HG02884 (cell line): ENCODE results near the gene FYN.
A peak's percentile ranks its signal among the peaks of the same experiment; 100 is the strongest.

Experiments used
- ATAC-seq: cut with Tn5 transposase; IDR thresholded peaks from one replicate; pipeline ENCODE4 v1.9.1; 2021; ENCODE audit warnings: mild to moderate bottlenecking, moderate library complexity; ENCODE audit not compliant: unreplicated experiment

FYN gene

DNA sequence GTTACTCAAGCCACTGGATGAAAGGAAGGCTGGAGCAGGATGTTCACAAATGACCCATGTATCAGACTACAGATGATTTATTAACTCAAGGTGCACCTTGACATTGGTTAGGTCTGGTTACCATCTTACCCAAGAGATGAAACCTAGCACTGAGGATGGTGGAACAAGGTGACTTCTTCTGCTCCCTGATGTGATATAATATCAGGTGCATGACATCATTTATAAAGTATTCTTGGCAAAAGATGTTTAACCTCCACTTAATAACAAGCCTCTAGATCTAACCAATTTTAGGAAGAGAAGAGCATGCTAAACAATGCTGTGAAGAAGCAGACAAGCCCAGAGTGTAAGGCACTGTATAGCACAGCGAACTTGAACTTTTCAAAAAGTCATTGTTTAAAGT is 100.9 kb downstream of the FYN start:
- ATAC-seq, result no peak

DNA sequence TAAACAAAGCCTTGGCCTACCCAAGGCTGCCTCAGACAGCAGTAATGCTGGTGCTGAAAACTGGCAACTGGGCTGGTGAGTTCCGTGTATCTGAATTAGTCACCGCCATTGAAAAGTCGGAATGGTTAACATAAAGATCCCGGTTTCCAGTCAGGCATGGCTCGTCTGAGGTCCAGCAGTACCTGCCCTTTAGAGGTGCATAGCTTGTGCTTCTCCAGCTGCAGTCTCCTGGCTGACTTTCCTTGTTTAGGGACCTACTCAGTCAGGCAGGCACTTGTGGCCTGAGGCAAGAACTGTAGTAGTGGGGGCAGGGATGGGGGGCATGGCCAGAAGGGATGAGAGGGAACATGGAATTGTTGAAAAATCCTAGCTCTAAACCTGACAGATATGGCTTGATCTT is 101.6 kb downstream of the FYN start:
- no peak for ATAC-seq

DNA sequence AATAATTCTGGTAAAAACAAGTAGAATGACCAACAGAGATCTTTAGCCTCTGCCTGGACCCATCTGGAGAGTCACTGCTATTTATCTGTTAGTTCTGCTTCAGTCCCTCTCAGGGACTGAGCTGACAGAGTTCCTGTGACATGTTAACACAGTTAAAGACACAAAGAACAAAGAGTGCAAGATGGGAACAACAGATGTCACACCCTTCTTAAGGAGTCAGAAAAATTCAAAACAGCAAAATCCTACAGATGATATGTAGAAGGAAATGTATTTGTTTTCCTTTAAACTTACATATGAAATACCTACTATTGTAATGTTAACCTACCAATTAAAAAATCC is 102.2 kb downstream of the FYN start:
- no peak for ATAC-seq

DNA sequence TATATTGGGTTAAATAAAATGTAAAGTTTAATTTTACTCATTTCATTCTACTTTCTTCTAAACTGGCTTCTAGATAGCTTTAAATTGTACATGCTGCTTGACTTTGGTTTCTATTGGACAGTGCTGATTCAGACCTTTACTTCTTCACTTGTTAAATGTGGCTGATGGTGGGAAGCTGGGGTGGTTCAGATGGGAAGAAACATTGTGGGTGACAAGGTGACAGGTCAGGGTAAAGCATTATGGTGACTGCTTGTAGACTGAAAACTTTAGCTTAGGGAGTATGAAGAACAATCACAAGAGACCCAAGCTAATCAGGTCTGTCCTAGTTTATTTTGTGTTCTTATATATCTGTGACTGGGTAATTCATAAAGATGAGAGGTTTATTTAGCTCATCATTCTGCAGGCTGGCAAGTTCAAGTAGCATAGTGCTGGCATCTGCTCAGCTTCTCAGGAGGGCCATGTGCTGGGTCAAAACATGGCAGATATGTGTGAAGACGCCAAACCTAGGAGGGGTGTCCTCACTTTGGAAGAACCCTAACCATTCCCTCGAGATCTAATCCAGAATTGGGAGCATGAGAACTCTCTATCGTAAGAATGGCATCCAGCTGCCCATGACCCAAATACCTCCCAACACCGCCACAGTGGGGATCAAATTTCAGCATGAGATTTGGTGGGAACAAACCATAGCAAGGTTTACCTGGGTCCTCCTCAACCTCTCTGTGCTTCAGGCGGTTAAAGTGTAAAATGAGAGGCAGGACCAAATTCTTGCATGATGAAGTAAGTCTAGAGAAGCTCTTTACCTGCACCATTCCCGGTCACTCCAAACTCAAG is 102.8 kb downstream of the FYN start:
- no peak for ATAC-seq

DNA sequence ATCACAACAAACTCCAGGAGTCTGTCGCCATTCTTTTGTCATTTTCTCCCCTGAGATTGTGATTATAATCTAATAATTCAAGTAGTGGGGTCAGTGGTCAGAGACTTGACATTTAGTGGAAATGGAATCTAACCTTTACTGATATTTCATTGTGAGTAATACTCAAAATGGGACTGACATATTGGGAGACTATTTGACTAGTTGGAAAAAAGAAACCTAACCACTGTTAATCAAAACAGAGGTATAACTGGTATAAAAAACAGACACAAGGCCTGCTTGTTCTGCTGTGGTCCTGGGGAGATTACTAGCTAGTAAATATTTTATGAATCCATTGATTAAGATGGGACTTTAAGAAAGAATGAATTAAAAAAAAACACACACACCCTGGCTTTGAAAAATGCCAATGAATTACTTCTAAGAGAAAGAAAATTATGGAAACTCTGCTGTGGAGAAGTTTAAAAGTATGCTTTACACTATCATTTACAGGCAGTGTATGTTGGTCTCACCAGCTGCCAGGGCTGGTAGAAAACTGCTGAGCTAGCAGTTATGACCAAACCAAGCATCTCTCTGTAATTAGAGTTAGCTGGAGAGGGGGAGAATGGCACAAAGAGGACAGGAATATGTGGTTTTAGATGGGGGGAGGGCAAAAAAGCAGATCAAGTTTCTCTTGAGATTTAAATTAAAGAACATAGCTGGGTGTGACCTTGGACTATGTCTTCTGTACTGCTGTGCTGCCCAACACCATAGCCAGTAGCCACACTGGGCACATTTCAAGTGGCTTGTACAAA is 103.7 kb downstream of the FYN start:
- ATAC-seq, result no peak

DNA sequence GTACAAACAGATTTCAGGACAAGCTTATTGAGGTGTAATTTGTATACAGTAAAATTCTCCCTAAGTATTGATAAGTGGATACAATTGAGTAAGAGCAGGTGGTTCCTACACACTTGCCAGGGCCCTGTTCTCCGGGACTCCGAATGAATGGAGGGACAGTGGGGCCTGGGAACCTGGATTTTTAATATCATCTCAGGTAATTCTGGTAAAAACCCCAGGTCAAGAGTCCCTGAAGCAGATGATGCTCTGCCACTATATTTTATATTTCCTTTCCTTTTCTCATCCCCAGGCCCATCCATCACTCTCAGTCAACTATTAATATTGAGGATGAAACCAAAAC is 104.9 kb downstream of the FYN start:
- ATAC-seq, result no peak

DNA sequence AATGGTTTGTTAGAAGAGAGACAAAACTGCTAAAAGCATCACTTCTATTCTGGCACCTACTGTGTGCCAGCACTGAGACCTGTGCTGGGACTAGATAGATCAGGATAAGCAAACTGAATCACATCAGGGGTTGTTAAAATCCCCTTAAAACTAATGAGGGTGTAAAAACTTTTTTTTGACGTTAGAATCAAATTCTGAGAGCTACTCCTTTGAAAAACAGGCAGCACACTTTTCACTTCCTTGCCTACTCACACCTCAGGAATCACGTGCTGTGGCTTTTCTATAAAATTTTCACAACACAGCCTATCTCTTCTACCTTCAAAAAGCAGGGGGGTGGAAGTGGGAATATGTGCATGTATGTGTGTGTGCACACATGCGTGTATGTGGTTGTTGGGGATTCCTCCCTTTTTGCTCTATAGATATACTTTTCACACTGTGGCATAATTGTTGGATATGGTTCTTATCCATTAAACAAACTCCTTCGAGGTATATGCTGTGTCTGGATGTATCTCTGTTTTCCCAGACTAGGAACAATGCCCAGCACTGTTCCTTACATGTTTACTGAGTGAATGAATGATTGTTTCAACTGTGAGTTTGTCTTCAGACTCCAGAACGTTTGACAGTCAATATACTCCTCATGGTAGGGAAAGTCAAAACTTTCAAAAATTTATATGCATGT is 105.4 kb downstream of the FYN start:
- no peak for ATAC-seq

DNA sequence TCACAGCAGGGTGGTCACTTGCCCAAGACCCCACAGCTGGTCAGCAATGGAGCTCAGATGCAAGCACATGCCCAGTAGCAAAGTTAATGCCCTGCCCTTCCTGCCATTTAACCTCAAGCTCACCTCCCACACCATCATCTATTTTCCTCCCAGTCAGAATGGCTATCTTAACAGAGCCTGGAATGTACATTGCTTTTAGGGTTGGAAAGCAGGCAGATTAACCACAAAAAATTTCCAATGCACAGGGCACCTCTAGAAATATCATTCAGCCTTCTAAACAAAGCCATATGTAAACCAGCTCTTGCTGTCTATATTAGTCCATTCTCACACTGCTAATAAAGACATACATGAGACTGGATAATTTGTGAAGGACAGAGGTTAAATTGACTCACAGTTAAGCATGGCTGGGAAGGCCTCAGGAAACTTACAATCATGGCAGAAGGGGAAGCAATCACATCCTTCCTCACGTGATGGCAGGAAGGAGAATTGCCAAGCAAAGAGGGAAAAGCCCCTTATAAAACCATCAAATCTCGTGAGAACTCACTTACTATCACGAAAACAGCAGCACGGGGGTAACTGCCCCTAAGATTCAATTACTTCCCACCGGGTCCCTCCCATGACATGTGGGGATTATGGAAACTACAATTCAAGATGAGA is 106.9 kb downstream of the FYN start:
- no peak for ATAC-seq

DNA sequence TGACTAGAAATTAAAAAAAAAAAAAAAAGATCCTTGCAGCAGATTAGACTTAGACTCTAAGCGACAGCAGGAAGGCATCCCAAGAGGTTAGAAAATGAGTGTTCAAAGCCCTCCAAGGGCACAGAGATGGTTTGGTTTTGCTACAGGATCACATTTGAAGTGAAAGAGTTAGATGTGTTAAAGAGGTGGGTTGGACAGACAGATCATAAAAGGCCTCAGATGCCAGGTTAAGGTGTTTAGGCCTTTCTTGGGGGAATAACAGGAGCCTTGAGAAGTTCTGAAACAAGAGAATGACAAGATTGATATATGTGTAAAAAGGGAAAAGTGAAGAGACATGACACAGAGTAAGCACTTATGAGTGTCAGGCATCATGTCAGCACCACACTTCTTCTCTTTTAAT is 107.5 kb downstream of the FYN start:
- no peak for ATAC-seq

DNA sequence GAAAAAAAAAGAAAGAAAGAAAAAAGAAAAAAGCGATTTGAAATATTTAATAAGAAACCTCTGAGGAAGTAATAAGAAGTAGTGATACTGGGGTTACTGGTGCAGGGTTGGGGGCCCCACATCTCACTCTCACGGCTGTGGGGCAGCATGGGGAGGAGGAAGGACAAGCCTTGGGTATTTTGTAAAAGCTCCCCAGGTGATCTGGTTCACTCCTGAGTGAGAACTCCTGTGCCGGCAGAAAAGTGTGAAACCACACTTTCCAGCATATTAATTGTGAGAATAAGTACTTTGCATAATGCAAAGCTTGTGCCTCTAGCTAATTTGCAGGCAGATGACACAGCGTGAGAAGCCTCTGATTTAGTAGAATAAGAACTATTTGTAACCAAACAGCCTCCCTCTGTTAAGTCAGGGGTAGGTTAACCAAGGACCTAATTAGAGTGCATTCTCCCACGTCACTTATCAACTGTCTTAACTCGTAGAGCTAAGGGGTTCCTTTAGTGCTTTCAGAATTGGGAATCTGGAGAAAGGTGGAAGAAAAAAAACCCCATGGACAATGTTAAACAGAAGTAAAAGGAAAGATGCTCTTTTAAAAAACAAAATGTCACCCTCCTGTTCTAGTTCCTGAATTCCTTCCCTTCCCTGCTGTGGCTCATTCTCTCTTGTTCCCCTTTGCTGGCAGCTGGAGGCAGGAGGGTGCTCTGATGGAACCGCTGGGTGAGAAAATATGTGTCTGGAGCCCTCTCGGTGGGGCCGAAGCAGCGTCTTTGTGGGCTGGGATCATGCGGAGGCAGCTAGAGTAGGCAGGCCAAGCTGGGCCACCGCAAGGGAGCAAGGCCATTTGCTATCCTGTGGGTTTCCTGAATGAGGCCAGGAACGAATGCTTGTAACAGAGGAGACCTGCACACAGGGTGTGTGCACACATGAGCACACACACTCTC is 108.7 kb downstream of the FYN start:
- peak; percentile 66 for ATAC-seq

DNA sequence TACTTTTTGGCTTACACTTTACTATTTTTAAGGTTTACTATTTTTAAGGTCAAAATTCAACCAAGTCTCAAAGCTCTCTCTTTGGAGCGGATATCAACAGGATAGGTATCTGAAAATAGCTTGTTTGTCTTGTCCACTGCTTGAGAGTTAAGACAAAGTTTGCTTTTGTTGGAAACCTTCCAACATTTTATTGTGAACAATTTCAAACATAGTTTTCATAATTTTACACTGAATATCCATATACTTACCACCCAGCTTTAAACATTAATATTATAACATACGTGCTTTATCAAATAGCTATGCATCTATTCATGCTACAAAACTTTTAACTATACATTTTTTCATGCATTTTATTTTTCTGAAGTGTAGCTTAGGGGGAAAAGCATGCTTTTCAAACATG is 109.9 kb downstream of the FYN start:
- no peak for ATAC-seq

DNA sequence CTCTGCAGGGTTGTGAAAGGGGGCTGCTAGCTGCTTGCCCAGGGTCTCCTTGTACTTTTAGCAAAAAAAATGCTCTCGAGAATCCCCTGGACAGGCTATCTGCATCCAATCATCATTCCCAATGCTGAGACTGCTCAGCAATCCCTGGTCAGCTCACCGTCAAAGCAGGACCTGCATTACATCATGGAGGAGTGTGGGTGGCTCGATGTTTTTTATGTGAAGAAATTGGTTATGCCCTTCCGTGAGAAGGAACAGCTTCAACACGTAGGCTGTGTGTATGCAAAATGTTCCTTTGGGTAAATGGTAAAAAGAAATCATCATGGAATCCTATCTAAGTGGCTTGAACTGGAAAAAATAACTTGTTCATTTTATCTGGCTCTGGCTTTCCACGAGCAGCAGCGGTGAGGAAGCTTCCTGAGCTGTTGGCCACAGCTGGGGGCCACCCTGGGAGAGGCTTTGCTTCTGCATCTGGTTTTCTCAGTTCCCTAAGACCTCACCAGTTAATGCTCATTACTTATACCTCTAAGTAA is 111.4 kb downstream of the FYN start:
- peak; percentile 41 for ATAC-seq

DNA sequence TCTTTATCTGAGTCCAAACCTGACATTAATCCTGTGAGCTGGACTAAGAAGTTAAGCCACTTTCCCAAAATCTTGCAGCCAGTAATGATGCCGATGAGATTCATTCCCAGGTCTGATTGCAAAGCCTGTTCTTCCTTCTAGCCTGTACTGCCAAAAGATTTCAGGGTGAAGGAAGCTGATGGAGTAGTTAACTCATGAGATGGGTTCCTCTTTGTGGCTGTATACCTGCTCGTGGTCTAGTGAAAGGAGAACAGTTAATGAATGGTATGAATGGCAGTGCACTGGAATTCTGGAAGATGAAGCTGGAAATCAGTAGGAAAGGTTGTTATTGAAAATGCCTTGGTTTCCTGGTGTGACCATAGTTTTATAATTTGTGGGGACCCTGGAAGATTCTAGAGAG is 112.0 kb downstream of the FYN start:
- no peak for ATAC-seq

DNA sequence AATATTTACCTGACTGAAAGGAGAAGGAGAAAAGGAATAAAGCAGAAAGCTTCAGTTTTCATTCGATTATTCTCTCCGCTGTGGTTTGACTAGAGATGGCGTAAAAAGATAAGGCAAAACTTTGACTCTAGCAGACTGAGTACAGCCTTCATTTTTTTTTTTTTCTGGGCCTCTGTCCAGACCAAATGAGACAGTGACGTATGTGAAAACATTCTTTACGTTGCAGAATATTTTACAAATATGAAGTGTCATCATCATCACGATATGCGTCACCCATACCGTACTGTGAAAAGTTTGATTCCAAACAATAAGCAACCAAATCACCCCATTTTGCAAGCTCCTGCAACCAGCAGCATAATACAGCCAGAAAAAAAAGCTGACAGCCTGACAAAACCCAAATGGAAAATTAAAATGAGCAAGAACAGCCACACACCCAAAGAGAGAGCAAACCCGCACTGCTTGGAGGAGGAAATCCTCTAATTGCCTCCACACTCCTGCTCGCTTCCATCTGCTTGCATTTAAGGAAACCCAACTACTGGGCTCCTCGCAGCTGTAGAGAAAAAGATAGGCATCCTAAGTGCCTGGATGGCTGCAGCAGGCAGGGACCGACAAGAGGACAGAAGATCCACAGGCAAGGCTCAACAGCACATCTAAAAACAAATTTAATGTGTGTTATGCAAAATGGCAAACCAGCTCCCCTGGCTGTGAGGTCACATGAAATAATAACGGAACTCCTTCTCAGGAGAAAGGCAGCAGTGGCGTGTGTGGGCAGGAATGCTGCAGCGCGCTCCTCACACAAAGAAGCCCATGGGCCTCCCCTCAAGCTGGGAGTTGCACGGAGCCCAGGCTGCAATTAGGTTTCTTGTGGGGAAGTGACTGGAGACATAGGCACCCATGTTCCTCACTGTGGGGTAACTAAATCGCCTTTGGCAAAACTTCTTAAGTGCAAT is 113.1 kb downstream of the FYN start:
- no peak for ATAC-seq

DNA sequence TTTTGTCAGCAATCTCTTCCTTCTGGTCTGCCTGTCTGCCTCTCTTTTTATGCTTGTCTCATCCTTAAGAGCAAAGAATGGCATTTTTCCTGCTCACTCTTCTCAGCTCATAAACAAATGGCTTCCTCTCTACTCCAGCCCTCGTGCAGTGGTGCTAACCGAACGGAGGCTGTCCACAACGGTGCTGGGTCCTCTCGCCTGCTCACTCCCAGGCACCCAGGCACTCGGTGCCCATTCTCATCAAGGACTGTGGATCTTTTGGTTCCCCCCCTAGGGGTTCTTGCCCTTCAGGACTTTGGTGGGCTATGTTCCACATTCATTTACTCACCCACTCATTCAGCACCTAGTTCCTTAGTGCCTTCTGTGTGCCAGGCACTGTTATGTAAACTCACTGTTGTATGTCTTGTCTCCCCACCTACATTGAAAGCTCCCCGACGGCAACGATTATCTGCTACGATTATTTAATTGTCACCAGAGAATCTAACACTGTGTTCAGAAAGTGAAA is 113.9 kb downstream of the FYN start:
- ATAC-seq, result no peak

DNA sequence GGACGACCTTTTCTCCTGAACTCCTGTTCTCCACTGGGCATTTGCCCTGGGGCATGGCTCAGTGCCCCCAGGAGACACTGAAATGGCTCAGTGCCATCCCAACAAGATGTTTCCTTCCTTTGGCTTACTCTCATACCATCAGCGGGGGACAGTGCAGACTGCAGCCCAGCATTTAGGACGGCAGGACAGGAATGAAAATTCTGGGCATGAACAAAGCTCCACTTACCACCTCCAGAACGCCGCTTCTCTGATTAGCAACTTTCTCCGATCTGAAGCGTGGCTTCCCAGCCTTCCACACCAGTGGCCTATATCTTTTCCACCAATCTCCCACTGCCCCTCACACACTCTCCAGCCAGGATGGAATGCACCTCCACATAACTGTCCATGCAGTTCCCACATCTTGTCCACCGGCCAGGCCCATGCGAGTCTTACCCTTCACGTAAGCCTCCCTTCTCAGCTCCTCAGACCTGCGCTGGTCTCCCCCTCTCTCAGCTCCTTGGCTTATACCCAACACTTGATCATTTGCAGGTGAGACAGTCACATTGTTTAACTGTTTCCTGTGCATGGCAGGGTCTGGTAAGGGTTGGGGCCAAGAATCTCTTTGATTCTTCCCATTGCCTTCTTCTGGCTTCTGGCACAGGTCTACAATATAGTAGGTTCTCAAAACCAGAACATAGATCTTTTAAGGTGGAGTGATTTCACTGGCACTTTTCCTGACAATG is 114.5 kb downstream of the FYN start:
- no peak for ATAC-seq

DNA sequence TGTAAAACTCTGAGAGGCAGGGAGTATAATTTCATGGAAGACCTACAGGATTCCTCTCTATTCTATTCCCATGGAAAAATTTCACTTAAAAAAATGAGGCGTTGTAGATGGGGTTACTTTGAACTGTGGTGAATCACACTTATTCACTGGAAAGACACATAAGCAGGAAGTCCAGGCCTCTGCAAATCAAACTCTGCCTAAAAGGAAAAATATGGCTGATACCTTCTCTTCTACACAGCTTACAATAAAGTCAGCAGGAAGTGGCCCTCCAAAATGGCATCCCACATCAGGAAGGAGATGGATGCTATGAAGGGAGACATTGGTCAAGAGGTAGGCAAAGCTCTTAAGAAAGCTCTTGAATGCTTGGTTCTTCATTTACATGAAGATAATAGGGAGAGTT is 115.9 kb downstream of the FYN start:
- no peak for ATAC-seq

DNA sequence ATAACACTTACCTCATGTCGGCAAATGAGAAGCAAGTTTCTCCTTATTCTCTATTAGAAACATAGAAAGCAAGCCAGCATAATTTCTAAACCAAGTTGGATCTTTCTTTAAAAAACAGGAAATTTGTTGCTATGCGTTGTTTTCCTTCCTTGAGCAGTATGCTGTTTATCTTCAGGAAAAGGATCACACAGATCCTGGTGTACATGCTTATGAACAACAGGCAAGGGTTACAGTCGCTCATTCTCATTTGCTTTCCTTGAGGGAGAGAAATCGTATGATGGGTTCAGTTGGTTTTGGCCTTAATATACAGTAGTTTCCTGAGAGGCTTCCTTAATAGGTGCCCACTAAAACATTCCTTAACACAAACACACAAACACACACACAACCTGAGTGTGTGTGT is 118.8 kb downstream of the FYN start:
- no peak for ATAC-seq
